Measurements from ENCODE around the gene PIANP.

DNA sequence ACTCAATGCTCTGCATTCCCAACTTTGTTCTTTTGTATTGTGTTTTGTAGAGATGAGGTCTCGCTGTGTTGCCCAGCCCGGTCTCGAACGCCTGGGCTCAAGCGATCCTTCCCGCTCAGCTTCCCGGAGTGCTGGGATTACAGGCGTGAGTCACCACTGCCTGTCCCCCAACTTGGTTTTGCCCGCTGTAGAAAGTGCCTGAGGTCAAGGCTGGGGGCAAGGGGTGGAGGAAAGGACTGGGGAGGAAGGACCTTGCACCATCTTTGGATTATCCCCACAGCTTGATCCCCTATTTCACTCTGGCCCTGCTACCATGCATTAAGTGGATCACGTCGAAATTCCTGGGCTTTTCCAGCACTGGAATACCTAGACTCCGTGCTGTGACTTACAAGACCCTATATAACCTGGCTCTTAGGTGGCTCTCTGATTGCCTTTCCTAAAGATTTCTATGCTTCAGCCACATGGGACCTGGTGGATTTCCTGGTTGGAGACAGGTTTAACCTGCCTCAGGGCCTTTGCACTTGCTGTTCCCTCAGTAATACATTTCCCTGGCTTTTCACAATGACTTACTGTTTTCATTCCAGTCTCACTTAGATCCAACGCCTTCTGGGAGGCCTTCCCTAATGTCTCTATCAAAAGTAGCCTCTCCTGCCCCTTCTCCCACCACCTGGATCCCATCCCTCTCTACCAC lies 608 bp upstream of the PIANP start:
- TF ChIP-seq EZH2 (optimal IDR thresholded peaks at IDR 0.05; ENCODE audit: low read depth, low read length) = no peak
- no peak for TF ChIP-seq EZH2phosphoT487 (IDR thresholded peaks at IDR 0.05; ENCODE audit: low read length)
- TF ChIP-seq, protein P1, sequence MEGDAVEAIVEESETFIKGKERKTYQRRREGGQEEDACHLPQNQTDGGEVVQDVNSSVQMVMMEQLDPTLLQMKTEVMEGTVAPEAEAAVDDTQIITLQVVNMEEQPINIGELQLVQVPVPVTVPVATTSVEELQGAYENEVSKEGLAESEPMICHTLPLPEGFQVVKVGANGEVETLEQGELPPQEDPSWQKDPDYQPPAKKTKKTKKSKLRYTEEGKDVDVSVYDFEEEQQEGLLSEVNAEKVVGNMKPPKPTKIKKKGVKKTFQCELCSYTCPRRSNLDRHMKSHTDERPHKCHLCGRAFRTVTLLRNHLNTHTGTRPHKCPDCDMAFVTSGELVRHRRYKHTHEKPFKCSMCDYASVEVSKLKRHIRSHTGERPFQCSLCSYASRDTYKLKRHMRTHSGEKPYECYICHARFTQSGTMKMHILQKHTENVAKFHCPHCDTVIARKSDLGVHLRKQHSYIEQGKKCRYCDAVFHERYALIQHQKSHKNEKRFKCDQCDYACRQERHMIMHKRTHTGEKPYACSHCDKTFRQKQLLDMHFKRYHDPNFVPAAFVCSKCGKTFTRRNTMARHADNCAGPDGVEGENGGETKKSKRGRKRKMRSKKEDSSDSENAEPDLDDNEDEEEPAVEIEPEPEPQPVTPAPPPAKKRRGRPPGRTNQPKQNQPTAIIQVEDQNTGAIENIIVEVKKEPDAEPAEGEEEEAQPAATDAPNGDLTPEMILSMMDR (IDR thresholded peaks at IDR 0.05; ENCODE audit: low read length) = no peak
